DOHH2 (cell line): ENCODE data around the gene ERC2.

Experiments
- H3F3A ChIP-seq: fragments of 200-600 bp; sonication (generic), shearing (Covaris generic); 2 replicates; pipeline ENCODE4 v1.6.0; 2016; ENCODE audit warnings: antibody characterized with exemption, mild to moderate bottlenecking; ENCODE audit not compliant: control insufficient read depth, insufficient read depth
- H3K27ac ChIP-seq: fragments of 200-600 bp; sonication (generic); 2 replicates; pipeline ENCODE4 v1.5.1; 2014; ENCODE audit warnings: low read depth, mild to moderate bottlenecking, low read length, moderate library complexity
- H3K27me3 ChIP-seq: fragments of 200-600 bp; sonication (generic); 2 replicates; pipeline ENCODE4 v1.6.1; 2014; ENCODE audit warnings: mild to moderate bottlenecking, low read length, mixed read lengths; ENCODE audit not compliant: control insufficient read depth
- H3K36me3 ChIP-seq: fragments of 200-600 bp; sonication (generic); 2 replicates; pipeline ENCODE4 v1.6.1; 2014; ENCODE audit warnings: mild to moderate bottlenecking, low read length, moderate library complexity, mixed read lengths; ENCODE audit not compliant: control insufficient read depth
- H3K4me1 ChIP-seq: fragments of 200-600 bp; sonication (generic); 2 replicates; pipeline ENCODE4 v1.6.1; 2014; ENCODE audit warnings: mild to moderate bottlenecking, low read length, mixed read lengths; ENCODE audit not compliant: control insufficient read depth
- H3K4me2 ChIP-seq: fragments of 200-600 bp; sonication (generic); 2 replicates; pipeline ENCODE4 v1.6.0; 2014; ENCODE audit warnings: mild to moderate bottlenecking, low read length, moderate library complexity
- H3K4me3 ChIP-seq: fragments of 200-600 bp; sonication (generic); 2 replicates; pipeline ENCODE4 v1.5.1; 2014; ENCODE audit warnings: mild to moderate bottlenecking, low read length, mixed read lengths
- H3K79me2 ChIP-seq: fragments of 200-600 bp; sonication (generic); 2 replicates; pipeline ENCODE4 v1.6.1; 2014; ENCODE audit warnings: mild to moderate bottlenecking, low read length, mixed read lengths; ENCODE audit not compliant: control insufficient read depth
- H3K9me2 ChIP-seq: fragments of 200-600 bp; sonication (generic); replicated peaks from 2 replicates; pipeline ENCODE4 v1.6.1; 2014; ENCODE audit warnings: mild to moderate bottlenecking, low read length, mixed read lengths; ENCODE audit not compliant: control insufficient read depth
- H3K9me3 ChIP-seq: fragments of 200-600 bp; sonication (generic); 2 replicates; pipeline ENCODE4 v1.6.1; 2014; ENCODE audit warnings: antibody characterized with exemption, low read length, mixed read lengths; ENCODE audit not compliant: control insufficient read depth, insufficient read depth
- H4K20me1 ChIP-seq: fragments of 200-600 bp; sonication (generic); 2 replicates; pipeline ENCODE4 v1.6.0; 2014; ENCODE audit warnings: low read depth, mild to moderate bottlenecking, antibody characterized with exemption, low read length, moderate library complexity; ENCODE audit not compliant: control insufficient read depth, insufficient read depth
- EZH2phosphoT487 ChIP-seq: fragments of 200-600 bp; sonication (generic); IDR thresholded peaks from 2 replicates; pipeline ENCODE4 v1.6.1; 2017; ENCODE audit warnings: borderline replicate concordance, mild to moderate bottlenecking, antibody characterized with exemption, low read length, moderate library complexity, mixed read lengths
- TF ChIP-seq, protein P1 (sequence below): fragments of 200-600 bp; sonication (generic); IDR thresholded peaks from one replicate; pipeline ENCODE4 v1.5.1; 2014; ENCODE audit warnings: antibody characterized with exemption, mild to moderate bottlenecking, low read depth, low read length; ENCODE audit not compliant: poor library complexity, severe bottlenecking

The ERC2 gene

DNA sequence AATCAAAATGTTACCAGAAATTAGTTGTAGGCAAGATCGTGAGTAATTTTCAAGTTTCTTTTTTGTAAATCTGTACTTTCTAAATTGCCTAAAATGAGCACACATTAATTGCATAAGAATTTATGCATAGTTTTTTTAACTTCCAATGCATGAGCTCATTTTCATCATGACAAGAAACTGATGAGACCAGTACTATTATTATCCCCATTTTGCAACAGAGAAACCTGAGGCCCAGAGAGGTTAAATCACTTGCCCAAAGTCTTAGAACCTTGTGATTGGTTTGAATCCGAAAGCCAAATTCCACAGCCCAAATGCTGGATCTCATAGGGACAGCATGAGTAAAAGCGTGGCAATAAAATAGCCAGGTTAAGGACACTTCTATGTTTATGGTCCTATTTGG, 274.7 kb downstream of the ERC2 start:
- Histone ChIP-seq H3K4me1 (no peaks in the 10 kb centered on the region), H3K27me3 (no peaks in the 10 kb centered on the region), H3K27ac (no peak overlapping the region), H3K4me2 (no peak overlapping the region), H3F3A (no peaks in the 10 kb centered on the region), H4K20me1 (no peaks in the 10 kb centered on the region), H3K4me3 (no peak overlapping the region), H3K36me3 (no peaks in the 10 kb centered on the region), H3K9me2 (no peaks in the 10 kb centered on the region), H3K9me3 (no peaks in the 10 kb centered on the region), H3K79me2 (no peaks in the 10 kb centered on the region)
- TF ChIP-seq EZH2phosphoT487 = no peak
- TF ChIP-seq, protein P1, sequence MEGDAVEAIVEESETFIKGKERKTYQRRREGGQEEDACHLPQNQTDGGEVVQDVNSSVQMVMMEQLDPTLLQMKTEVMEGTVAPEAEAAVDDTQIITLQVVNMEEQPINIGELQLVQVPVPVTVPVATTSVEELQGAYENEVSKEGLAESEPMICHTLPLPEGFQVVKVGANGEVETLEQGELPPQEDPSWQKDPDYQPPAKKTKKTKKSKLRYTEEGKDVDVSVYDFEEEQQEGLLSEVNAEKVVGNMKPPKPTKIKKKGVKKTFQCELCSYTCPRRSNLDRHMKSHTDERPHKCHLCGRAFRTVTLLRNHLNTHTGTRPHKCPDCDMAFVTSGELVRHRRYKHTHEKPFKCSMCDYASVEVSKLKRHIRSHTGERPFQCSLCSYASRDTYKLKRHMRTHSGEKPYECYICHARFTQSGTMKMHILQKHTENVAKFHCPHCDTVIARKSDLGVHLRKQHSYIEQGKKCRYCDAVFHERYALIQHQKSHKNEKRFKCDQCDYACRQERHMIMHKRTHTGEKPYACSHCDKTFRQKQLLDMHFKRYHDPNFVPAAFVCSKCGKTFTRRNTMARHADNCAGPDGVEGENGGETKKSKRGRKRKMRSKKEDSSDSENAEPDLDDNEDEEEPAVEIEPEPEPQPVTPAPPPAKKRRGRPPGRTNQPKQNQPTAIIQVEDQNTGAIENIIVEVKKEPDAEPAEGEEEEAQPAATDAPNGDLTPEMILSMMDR = no peak

DNA sequence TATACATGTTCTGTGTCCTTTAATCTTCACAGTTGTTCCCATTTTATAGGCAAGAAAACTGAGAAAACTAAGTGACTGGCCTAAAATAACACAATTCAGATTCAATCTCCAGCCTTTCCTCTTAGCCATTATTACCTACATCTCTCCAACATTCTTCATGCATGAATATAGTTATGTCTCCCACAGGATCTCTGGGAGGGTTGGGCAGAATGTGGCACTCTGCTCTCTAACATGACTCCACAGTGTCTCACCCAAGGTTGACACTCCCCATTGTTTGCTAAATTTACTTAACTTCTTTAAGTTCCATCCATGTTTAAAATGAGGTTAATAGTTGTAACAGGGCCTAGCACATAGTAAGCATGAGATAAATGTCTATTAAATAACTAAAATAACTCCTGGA, 276.3 kb downstream of the ERC2 start:
- Histone ChIP-seq H3K27me3 (no peaks in the 10 kb centered on the region), H3K4me1 (no peaks in the 10 kb centered on the region), H3K79me2 (no peaks in the 10 kb centered on the region), H3F3A (no peaks in the 10 kb centered on the region), H3K36me3 (no peaks in the 10 kb centered on the region), H3K4me3 (no peak overlapping the region), H3K9me3 (no peaks in the 10 kb centered on the region), H3K9me2 (no peaks in the 10 kb centered on the region), H4K20me1 (no peaks in the 10 kb centered on the region), H3K4me2 (no peak overlapping the region), H3K27ac (no peak overlapping the region)
- TF ChIP-seq, protein P1 = no peak
- no peak for TF ChIP-seq EZH2phosphoT487

DNA sequence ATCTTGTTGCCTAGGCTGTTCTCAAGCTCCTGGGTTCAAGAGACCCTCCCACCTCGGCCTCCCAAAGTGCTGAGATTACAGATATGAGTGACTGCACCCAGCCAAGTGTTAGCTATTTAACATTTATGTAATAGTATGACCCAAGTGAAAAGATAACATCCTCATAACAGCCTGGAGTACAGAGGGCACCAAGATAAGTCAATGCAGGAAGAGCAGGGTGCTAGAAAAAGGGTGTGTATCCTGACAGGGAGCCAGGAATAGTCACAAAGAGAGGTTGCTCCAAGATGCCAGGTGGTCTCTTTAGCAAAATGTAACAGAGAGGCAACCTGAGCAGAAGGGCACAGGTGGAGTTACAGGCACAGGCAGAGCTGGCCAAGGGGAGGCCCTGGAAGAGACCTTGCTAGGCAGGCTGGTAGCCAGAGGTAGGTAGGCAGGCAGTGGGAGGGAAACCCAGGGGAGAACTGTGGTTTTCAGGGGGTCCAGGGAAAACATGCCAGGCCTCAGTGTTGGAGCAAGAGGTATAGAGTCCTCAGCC, 277.4 kb downstream of the ERC2 start:
- H3K4me3 ChIP-seq = no peak overlapping the region
- H3K36me3 ChIP-seq = no peaks in the 10 kb centered on the region
- no peaks in the 10 kb centered on the region for H3K9me2 ChIP-seq
- H3K9me3 ChIP-seq = no peaks in the 10 kb centered on the region
- no peak for TF ChIP-seq EZH2phosphoT487
- TF ChIP-seq, protein P1 = no peak
- H3K4me2 ChIP-seq = no peak overlapping the region
- no peaks in the 10 kb centered on the region for H4K20me1 ChIP-seq
- H3K27ac ChIP-seq = no peak overlapping the region
- no peaks in the 10 kb centered on the region for H3K79me2 ChIP-seq
- no peaks in the 10 kb centered on the region for H3F3A ChIP-seq
- H3K4me1 ChIP-seq = no peaks in the 10 kb centered on the region
- no peaks in the 10 kb centered on the region for H3K27me3 ChIP-seq

DNA sequence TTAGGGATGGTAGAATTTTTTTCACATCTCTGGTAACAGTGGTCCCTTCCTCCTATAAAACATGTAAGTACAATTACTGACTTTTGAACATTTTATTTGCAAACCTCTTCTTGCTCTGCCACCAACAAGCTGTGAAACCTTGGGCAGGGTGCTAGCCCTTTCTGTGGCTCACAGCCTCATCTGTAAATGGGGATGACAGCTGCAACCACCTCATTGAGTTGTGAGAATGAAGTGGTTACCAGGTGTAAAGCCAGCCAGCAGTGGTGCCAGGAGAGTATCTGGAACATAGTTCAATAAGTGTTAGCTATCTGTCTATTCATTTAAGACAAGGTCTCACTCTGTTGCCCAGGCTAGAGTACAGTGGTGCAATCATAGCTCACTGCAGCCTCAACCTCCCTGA, 278.1 kb downstream of the ERC2 start:
- H3K4me3 ChIP-seq = no peak overlapping the region
- H3K4me1 ChIP-seq = no peaks in the 10 kb centered on the region
- no peaks in the 10 kb centered on the region for H3K9me2 ChIP-seq
- no peaks in the 10 kb centered on the region for H4K20me1 ChIP-seq
- H3K79me2 ChIP-seq = no peaks in the 10 kb centered on the region
- no peaks in the 10 kb centered on the region for H3F3A ChIP-seq
- H3K27ac ChIP-seq = no peak overlapping the region
- H3K9me3 ChIP-seq = no peaks in the 10 kb centered on the region
- TF ChIP-seq EZH2phosphoT487 = no peak
- TF ChIP-seq, protein P1 = no peak
- H3K27me3 ChIP-seq = no peaks in the 10 kb centered on the region
- H3K4me2 ChIP-seq = no peak overlapping the region
- H3K36me3 ChIP-seq = no peaks in the 10 kb centered on the region
